GM23338 (cell line): Measurements from ENCODE around the gene TNFRSF17. TPM values are rescaled to one million over a fixed set of nuclear protein-coding genes. Genes with fewer than 3 reads are reported as not detected.
"Not testable (repeated sequence)": the region's sequence is repeated elsewhere in the genome, so short reads cannot be mapped to it uniquely, and the experiment has no call there.

ENCODE experiments used
- ATAC-seq: fragments of 200-7000 bp; cut with Tn5 transposase; 3 replicates; pipeline ENCODE4 v1.9.1; 2020
- DNase-seq: peaks from one replicate; pipeline ENCODE4 v3.0.0-alpha.2; 2015; ENCODE audit warnings: low spot score
- H2AFZ ChIP-seq: fragments of 200-600 bp; sonication (generic); 2 replicates; pipeline ENCODE4 v1.8.0; 2016; ENCODE audit warnings: antibody characterized with exemption, mild to moderate bottlenecking, moderate library complexity
- H3F3A ChIP-seq: fragments of 200-600 bp; sonication (generic); replicated peaks from 2 replicates; pipeline ENCODE4 v1.8.0; 2017; ENCODE audit warnings: antibody characterized with exemption, mixed run types, low read depth
- H3K27ac ChIP-seq: fragments of 200-600 bp; sonication (generic); 2 replicates; pipeline ENCODE4 v1.6.1; 2016; ENCODE audit warnings: low read depth
- H3K27me3 ChIP-seq: fragments of 200-600 bp; sonication (generic); 2 replicates; pipeline ENCODE4 v1.8.0; 2016; ENCODE audit warnings: mild to moderate bottlenecking, mixed run types, moderate library complexity; ENCODE audit not compliant: insufficient read depth
- H3K36me3 ChIP-seq: fragments of 200-600 bp; sonication (generic); 2 replicates; pipeline ENCODE4 v1.8.0; 2016; ENCODE audit warnings: mild to moderate bottlenecking; ENCODE audit not compliant: insufficient read depth
- H3K4me1 ChIP-seq: fragments of 200-600 bp; sonication (generic); 2 replicates; pipeline ENCODE4 v1.8.0; 2016; ENCODE audit warnings: mild to moderate bottlenecking, moderate library complexity; ENCODE audit not compliant: insufficient read depth
- H3K4me2 ChIP-seq: fragments of 200-600 bp; sonication (generic); 2 replicates; pipeline ENCODE4 v1.7.1; 2017; ENCODE audit warnings: mixed run types
- H3K4me3 ChIP-seq: fragments of 200-600 bp; sonication (generic); 2 replicates; pipeline ENCODE4 v1.6.1; 2016; ENCODE audit warnings: mixed run types
- H3K79me2 ChIP-seq: fragments of 200-600 bp; sonication (generic); replicated peaks from 2 replicates; pipeline ENCODE4 v1.8.0; 2017; ENCODE audit warnings: mild to moderate bottlenecking; ENCODE audit not compliant: insufficient read depth
- H3K9me2 ChIP-seq: fragments of 200-600 bp; sonication (generic); 2 replicates; pipeline ENCODE4 v1.8.0; 2017; ENCODE audit not compliant: insufficient read depth
- H4K20me1 ChIP-seq: fragments of 200-600 bp; sonication (generic); replicated peaks from 2 replicates; pipeline ENCODE4 v1.8.0; 2017; ENCODE audit warnings: mild to moderate bottlenecking; ENCODE audit not compliant: insufficient read depth
- H3K27ac Mint-ChIP-seq: 2 replicates; pipeline ENCODE4 v1.8.0; 2020; ENCODE audit warnings: inconsistent platforms, mild to moderate bottlenecking, moderate library complexity, mixed read lengths
- H3K27me3 Mint-ChIP-seq: 3 replicates; pipeline ENCODE4 v1.8.0; 2022; ENCODE audit warnings: low read depth, mild to moderate bottlenecking, moderate library complexity, mixed read lengths, inconsistent platforms; ENCODE audit not compliant: insufficient read depth, poor library complexity
- H3K36me3 Mint-ChIP-seq: 3 replicates; pipeline ENCODE4 v1.8.0; 2021; ENCODE audit warnings: low read depth, mild to moderate bottlenecking, inconsistent platforms, moderate library complexity, mixed read lengths
- H3K4me1 Mint-ChIP-seq: 3 replicates; pipeline ENCODE4 v1.8.0; 2020; ENCODE audit warnings: mild to moderate bottlenecking, inconsistent platforms, mixed read lengths
- H3K4me3 Mint-ChIP-seq: 3 replicates; pipeline ENCODE4 v1.8.0; 2021; ENCODE audit warnings: moderate library complexity, mild to moderate bottlenecking, inconsistent platforms, mixed read lengths
- H3K9me3 Mint-ChIP-seq: 3 replicates; pipeline ENCODE4 v1.8.0; 2020; ENCODE audit warnings: moderate library complexity, mild to moderate bottlenecking, inconsistent platforms, mixed read lengths
- NANOG ChIP-seq: IDR thresholded peaks from 2 replicates; pipeline ENCODE4 v1.6.1; 2016; ENCODE audit warnings: antibody characterized with exemption, borderline replicate concordance
- STAT1 ChIP-seq: IDR thresholded peaks from one replicate; pipeline ENCODE4 v1.6.1; 2016; ENCODE audit warnings: antibody characterized with exemption; ENCODE audit not compliant: unreplicated experiment
- polyA plus RNA-seq: library from polyadenylated mRNA; unstranded; fragments of >200 nt; fragmentation: Nextera tagmentation; extraction: Ambion mirVana; gene quantifications from 2 replicates; pipeline ENCODE4 v1.2.1, GENCODE V29; 2016
- total RNA-seq: library from RNA; depleted of rRNA; stranded (reverse); fragments of >200 nt; shearing (Covaris generic); gene quantifications from 2 replicates; pipeline ENCODE4 v1.2.3, GENCODE V29; 2014
- TF ChIP-seq, protein P1 (sequence below), 2 experiments: fragments of 200-600 bp in 1 of 2; sonication (generic) in 1 of 2; conservative IDR thresholded peaks; 2 replicates each; pipeline versions ENCODE4 v1.5.1 to v1.6.1; 2016 to 2017; ENCODE audit warnings: antibody characterized with exemption in 2 of 2, low read depth in 2 of 2, mild to moderate bottlenecking in 2 of 2, moderate library complexity in 1 of 2

The TNFRSF17 gene
- total and polyA plus RNA-seq, 2 experiments from 2014 or later, result not detected

- not testable (repeated sequence) for ATAC-seq, H3K4me3 Mint-ChIP-seq, H3K36me3 ChIP-seq, H3K27me3 ChIP-seq, H3K4me1 ChIP-seq, H3K9me3 Mint-ChIP-seq, H3K27ac Mint-ChIP-seq, H3K4me1 Mint-ChIP-seq, H4K20me1 ChIP-seq, H3K4me3 ChIP-seq, H3K4me2 ChIP-seq, H3K36me3 Mint-ChIP-seq, H3K79me2 ChIP-seq, H2AFZ ChIP-seq, H3K27ac ChIP-seq, H3F3A ChIP-seq, DNase-seq, H3K9me2 ChIP-seq
- peaks cover 11% of the 10 kb centered on the region for H3K27me3 Mint-ChIP-seq
Observed at GRCh38 chr16:11924046-11924445, 41.0 kb upstream of the TNFRSF17 start.

DNA sequence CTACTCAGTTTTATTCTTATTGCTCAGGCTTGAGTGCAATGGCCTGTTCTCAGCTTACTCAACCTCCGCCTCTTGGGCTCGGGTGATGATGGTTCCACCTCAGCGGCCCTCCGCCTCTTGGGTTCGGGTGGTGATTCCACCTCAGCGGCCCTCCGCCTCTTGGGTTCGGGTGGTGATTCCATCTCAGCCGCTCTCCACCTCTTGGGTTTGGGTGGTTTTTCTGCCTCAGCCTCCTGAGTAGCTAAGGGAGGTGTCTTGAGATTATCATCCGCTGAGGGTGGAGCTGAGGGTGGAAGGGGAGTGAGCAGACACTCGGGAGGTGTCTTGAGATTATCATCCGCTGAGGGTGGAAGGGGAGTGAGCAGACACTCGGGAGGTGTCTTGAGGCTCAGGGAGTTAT, 37.7 kb upstream of the TNFRSF17 start:
- H3K4me3 ChIP-seq, H2AFZ ChIP-seq, H3K4me1 Mint-ChIP-seq, H3K27me3 Mint-ChIP-seq, H3K4me1 ChIP-seq, H4K20me1 ChIP-seq, H3K4me3 Mint-ChIP-seq, ATAC-seq, H3K27ac Mint-ChIP-seq, H3K36me3 ChIP-seq, H3K27ac ChIP-seq, H3K4me2 ChIP-seq, H3K9me3 Mint-ChIP-seq, H3K79me2 ChIP-seq, H3K36me3 Mint-ChIP-seq, H3K27me3 ChIP-seq, H3K9me2 ChIP-seq, H3F3A ChIP-seq, DNase-seq: not testable (repeated sequence)

DNA sequence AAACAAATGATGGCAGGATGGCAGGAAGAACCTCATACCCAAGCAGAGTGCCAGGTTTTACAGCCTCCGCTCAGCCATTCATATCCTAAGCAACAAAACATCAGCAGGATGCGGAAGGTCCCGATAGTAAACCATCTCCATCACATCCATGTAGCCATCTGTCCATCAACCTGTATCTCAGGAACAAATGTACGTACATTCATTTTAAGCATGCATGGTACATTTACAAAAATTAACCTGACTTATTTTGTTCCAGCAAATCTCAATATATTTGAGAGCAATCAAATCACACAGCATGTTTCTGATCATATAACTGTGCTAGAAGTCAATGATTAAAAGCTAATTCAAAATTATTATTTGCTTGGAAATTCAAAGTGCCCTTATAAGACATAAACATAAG, 23.1 kb upstream of the TNFRSF17 start, which contains the start of gene NPIPB2:
Gene NPIPB2 (minus strand): TSS at position 101 of the 400 bp plus-strand sequence. CDS start 0 bp downstream, at position 101.
- not testable (repeated sequence) for H3K4me3 Mint-ChIP-seq

GRCh38 chr16:11946433-11946832, 18.6 kb upstream of the TNFRSF17 start:
- Histone ChIP-seq H3K4me1 (0 out of 2 replicates have a peak, but pooled peaks cover 6% of the 10 kb centered on the region), H3K4me3 (no peak overlapping the region), H4K20me1 (no peaks in the 10 kb centered on the region), H3K27ac (no peak overlapping the region), H3F3A (no peaks in the 10 kb centered on the region), H3K27me3 (no peaks in the 10 kb centered on the region), H3K4me2 (no peak overlapping the region), H3K36me3 (no peaks in the 10 kb centered on the region), H2AFZ (no peak overlapping the region), H3K79me2 (no peaks in the 10 kb centered on the region), H3K9me2 (no peaks in the 10 kb centered on the region)
- TF ChIP-seq, protein P1, sequence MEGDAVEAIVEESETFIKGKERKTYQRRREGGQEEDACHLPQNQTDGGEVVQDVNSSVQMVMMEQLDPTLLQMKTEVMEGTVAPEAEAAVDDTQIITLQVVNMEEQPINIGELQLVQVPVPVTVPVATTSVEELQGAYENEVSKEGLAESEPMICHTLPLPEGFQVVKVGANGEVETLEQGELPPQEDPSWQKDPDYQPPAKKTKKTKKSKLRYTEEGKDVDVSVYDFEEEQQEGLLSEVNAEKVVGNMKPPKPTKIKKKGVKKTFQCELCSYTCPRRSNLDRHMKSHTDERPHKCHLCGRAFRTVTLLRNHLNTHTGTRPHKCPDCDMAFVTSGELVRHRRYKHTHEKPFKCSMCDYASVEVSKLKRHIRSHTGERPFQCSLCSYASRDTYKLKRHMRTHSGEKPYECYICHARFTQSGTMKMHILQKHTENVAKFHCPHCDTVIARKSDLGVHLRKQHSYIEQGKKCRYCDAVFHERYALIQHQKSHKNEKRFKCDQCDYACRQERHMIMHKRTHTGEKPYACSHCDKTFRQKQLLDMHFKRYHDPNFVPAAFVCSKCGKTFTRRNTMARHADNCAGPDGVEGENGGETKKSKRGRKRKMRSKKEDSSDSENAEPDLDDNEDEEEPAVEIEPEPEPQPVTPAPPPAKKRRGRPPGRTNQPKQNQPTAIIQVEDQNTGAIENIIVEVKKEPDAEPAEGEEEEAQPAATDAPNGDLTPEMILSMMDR (conservative IDR thresholded peaks at IDR 0.05; ENCODE audit: low read depth in 2 of 2), result no peak
- no peak for TF ChIP-seq STAT1
- no peak for TF ChIP-seq NANOG
- DNase-seq (no peak), ATAC-seq (no peak)
- Mint-ChIP-seq H3K27me3 (peaks cover 6% of the 10 kb centered on the region), H3K27ac (no peak overlapping the region), H3K9me3 (no peaks in the 10 kb centered on the region), H3K4me3 (no peak overlapping the region), H3K36me3 (no peaks in the 10 kb centered on the region), H3K4me1 (peaks cover 9% of the 10 kb centered on the region; the same call in 2 of the 3 replicates)

More for the DNA sequence above, 23.1 kb upstream of the TNFRSF17 start, which contains the start of gene NPIPB2:
- H3K36me3 ChIP-seq, H3K27me3 Mint-ChIP-seq, ATAC-seq, H3K36me3 Mint-ChIP-seq, H3K4me3 ChIP-seq, H3K27ac Mint-ChIP-seq, H3F3A ChIP-seq, H3K27ac ChIP-seq, H3K79me2 ChIP-seq, H3K4me2 ChIP-seq, H3K9me2 ChIP-seq, H2AFZ ChIP-seq, H3K27me3 ChIP-seq, H3K4me1 ChIP-seq, H3K4me1 Mint-ChIP-seq, DNase-seq, H3K9me3 Mint-ChIP-seq, H4K20me1 ChIP-seq: not testable (repeated sequence)
